Upper lobe of left lung (tissue), 6 donors: ENCODE results near the gene RPLP2. TPM values are rescaled to one million over a fixed set of nuclear protein-coding genes. Genes with fewer than 3 reads are reported as not detected.
A peak's percentile ranks its signal among the peaks of the same experiment; 100 is the strongest.

Experiments used
- ATAC-seq, 2 donors: fragments of 200-7000 bp; cut with Tn5 transposase; one replicate each; pipeline ENCODE4 v1.9.1; 2022; ENCODE audit warnings: mild to moderate bottlenecking in 2 of 2, moderate library complexity in 2 of 2; ENCODE audit not compliant: low FRiP score in 2 of 2
- DNase-seq, 2 donors: peaks; one replicate each; pipeline ENCODE4 v3.0.0-alpha.2; 2019 to 2020
- H3K27ac ChIP-seq, 4 donors: fragments of 200-600 bp; sonication (generic); one replicate each; pipeline ENCODE4 v1.5.1; 2016 to 2019
- H3K27me3 ChIP-seq, 4 donors: fragments of 200-600 bp; sonication (generic); one replicate each; pipeline ENCODE4 v1.5.1; 2017 to 2019
- H3K36me3 ChIP-seq, 4 donors: fragments of 200-600 bp; sonication (generic); one replicate each; pipeline ENCODE4 v1.5.1; 2016 to 2019
- H3K4me1 ChIP-seq, 4 donors: fragments of 200-600 bp; sonication (generic); one replicate each; pipeline ENCODE4 v1.5.1; 2018 to 2019
- H3K4me3 ChIP-seq, 4 donors: fragments of 200-600 bp; sonication (generic); one replicate each; pipeline ENCODE4 v1.5.1; 2017 to 2019; ENCODE audit warnings: mild to moderate bottlenecking in 2 of 4, moderate library complexity in 1 of 4
- H3K9me3 ChIP-seq, 4 donors: fragments of 200-600 bp; sonication (generic); one replicate each; pipeline ENCODE4 v1.5.1; 2018 to 2019
- CTCF ChIP-seq, 6 experiments: fragments of 450-650 bp in 4 of 6; fragments of 200-600 bp in 2 of 6; sonication (generic) in 2 of 6; IDR thresholded peaks; one replicate each; pipeline ENCODE4 v1.5.1; 2016 to 2019; ENCODE audit warnings: antibody characterized with exemption in 6 of 6
- EP300 ChIP-seq, 4 donors: sonication (generic); formaldehyde crosslinking; IDR thresholded peaks; one replicate each; pipeline ENCODE4 v1.5.1; 2017; ENCODE audit warnings: antibody characterized with exemption in 4 of 4, control low read depth in 2 of 4
- POLR2A ChIP-seq, 4 donors: fragments of 450-650 bp; IDR thresholded peaks; one replicate each; pipeline ENCODE4 v1.5.1; 2016 to 2017; ENCODE audit warnings: antibody characterized with exemption in 4 of 4, mild to moderate bottlenecking in 2 of 4
- POLR2AphosphoS5 ChIP-seq, 2 donors: sonication (generic); formaldehyde crosslinking; IDR thresholded peaks; one replicate each; pipeline ENCODE4 v1.5.1; 2017; ENCODE audit warnings: antibody characterized with exemption in 2 of 2
- whole genome bisulfite sequencing, 2 donors: methylation state at CpG; one replicate each; pipeline ENCODE4 v1.1.5; 2017 to 2018; 5-methylcytosine and 5-hydroxymethylcytosine counted together
- total RNA-seq, 6 donors: library from RNA; depleted of rRNA in 4 of 6; stranded (reverse); fragments of >200 nt in 4 of 6; gene quantifications; one replicate each; pipeline versions ENCODE4 v1.1.0 to v1.2.1, GENCODE V29; 2016 to 2021
- donor health status: DM: no; HTN: no; CAD: no; lungs with moderate emphysema.
- donor health status: DM: no; HTN: yes; CAD: no; lungs with severe emphysema.

RPLP2 gene
- total RNA-seq, 6 donors from 2014 or later = 451 to 1,926 (median 773) TPM

DNA sequence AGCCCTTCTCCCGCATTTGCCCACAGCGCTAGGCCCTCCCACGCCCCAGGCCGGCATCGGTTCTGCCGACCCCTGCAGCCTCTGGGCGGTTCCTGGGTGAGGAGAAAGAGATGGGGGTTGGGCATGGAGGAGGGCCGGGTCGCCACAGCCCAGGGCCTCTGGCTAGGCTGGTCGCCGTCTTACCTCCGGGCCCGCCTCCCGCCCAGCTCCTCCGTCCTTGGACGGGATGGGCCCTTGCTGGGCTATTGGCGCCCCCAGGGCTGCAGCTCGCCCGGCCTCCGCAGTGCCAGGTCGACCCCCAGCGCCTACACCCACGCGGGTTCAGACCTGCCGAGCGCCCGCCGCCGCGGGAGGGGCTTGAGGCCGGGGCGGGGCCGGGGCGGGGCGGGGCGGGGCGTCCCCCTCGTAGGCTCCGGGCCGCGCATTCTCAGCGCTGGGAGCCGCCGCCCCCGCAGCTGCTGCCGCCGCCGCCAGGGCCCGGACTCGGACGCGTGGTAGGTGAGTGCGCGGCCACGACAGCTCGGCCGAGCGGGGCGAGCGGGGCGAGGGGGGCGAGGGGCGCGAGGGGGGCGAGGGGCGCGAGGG is 22.9 kb downstream of the RPLP2 start, which contains the start of gene CD151:
Gene CD151, plus strand, starts transcription at position 424 of the 585 bp plus-strand sequence. CDS start 3,118 bp downstream, outside the sequence.
- ATAC-seq = peak in 1 of 2 donors; percentile 70
- Histone ChIP-seq H3K27me3 (peaks cover 0 to 4% (median 0%) of the 10 kb centered on the region in 4 donors), H3K4me1 (peaks cover 72 to 92% (median 78%) of the 10 kb centered on the region in 4 donors), H3K9me3 (no peaks in the 10 kb centered on the region), H3K4me3 (peak within 1 kb of the TSS; percentile 52 to 95 (median 81)), H3K36me3 (peaks cover under 1 to 20% (median 19%) of the 10 kb centered on the region in 4 donors), H3K27ac (peak within 1 kb of the TSS; percentile 87 to 94 (median 92))
- DNase-seq = peak in 1 of 2 donors; percentile 92
- TF ChIP-seq CTCF (IDR thresholded peaks at IDR 0.05) = peak in 1 of 6 experiments; percentile 20
- peak; percentile 13 to 28 for TF ChIP-seq POLR2AphosphoS5 (IDR thresholded peaks at IDR 0.05)
- TF ChIP-seq EP300 (IDR thresholded peaks at IDR 0.05) = no peak
- WGBS, 2 donors = 2% methylated on average over 21 of the region's 67 CpGs; no CpG with 5 or more reads in 1 of the 2 donors

- H3K4me1 ChIP-seq = peaks cover 66 to 92% (median 73%) of the 10 kb centered on the region in 4 donors
- H3K27ac ChIP-seq = peak overlapping the region; percentile 87 to 94 (median 92)
- peaks cover 0 to 4% (median 0%) of the 10 kb centered on the region in 4 donors for H3K27me3 ChIP-seq
- no peaks in the 10 kb centered on the region for H3K9me3 ChIP-seq
- peak in 1 of 2 donors; percentile 93 for DNase-seq
- peak in 1 of 2 donors; percentile 60 for ATAC-seq
- H3K4me3 ChIP-seq = peak overlapping the region; percentile 52 to 95 (median 81)
- H3K36me3 ChIP-seq = peaks cover 5 to 26% (median 25%) of the 10 kb centered on the region in 4 donors
- TF ChIP-seq EP300 (IDR thresholded peaks at IDR 0.05) (peak in 1 of 4 donors; percentile 47), CTCF (IDR thresholded peaks at IDR 0.05) (peak in 1 of 6 experiments; percentile 18), POLR2AphosphoS5 (IDR thresholded peaks at IDR 0.05) (peak; percentile 5 to 56), POLR2A (IDR thresholded peaks at IDR 0.05) (peak in 3 of 4 donors; percentile 25 to 78 (median 64))
- WGBS, 2 donors = 0% methylated on average over 23 to 38 of the region's 55 CpGs
Observed at GRCh38 chr11:833114-833791, 23.5 kb downstream of the RPLP2 start.

- Histone ChIP-seq H3K9me3 (no peaks in the 10 kb centered on the region), H3K4me3 (peak overlapping the region; percentile 52 to 95 (median 81)), H3K27ac (peak overlapping the region; percentile 87 to 94 (median 92)), H3K27me3 (peaks cover 0 to 4% (median 0%) of the 10 kb centered on the region in 4 donors), H3K4me1 (peaks cover 63 to 92% (median 69%) of the 10 kb centered on the region in 4 donors), H3K36me3 (peaks cover 8 to 32% (median 31%) of the 10 kb centered on the region in 4 donors)
- DNase-seq (no peak), ATAC-seq (no peak)
- WGBS, 2 donors = 47 to 69% methylated on average over 8 to 9 of the region's 9 CpGs
- TF ChIP-seq EP300 (IDR thresholded peaks at IDR 0.05) = no peak
- no peak for TF ChIP-seq POLR2A (IDR thresholded peaks at IDR 0.05)
- no peak for TF ChIP-seq CTCF (IDR thresholded peaks at IDR 0.05)
- no peak for TF ChIP-seq POLR2AphosphoS5 (IDR thresholded peaks at IDR 0.05)
Observed at GRCh38 chr11:833849-834311, 24.1 kb downstream of the RPLP2 start.

- H3K4me3 ChIP-seq = peak overlapping the region in 3 of 4 donors; percentile 52 to 95 (median 80)
- ATAC-seq (peak; percentile 19 to 64), DNase-seq (peak; percentile 90 to 93)
- no peaks in the 10 kb centered on the region for H3K9me3 ChIP-seq
- TF ChIP-seq EP300 (IDR thresholded peaks at IDR 0.05) = peak in 2 of 4 donors; percentile 1 to 21
- TF ChIP-seq POLR2AphosphoS5 (IDR thresholded peaks at IDR 0.05) = peak; percentile 71 to 79
- peak in 3 of 4 donors; percentile 23 to 64 (median 58) for TF ChIP-seq POLR2A (IDR thresholded peaks at IDR 0.05)
- peak in 2 of 6 experiments; percentile 18 to 23 for TF ChIP-seq CTCF (IDR thresholded peaks at IDR 0.05)
- H3K36me3 ChIP-seq = peaks cover 15 to 40% (median 39%) of the 10 kb centered on the region in 4 donors
- peaks cover 0 to 4% (median 0%) of the 10 kb centered on the region in 4 donors for H3K27me3 ChIP-seq
- peak overlapping the region; percentile 87 to 94 (median 92) for H3K27ac ChIP-seq
- H3K4me1 ChIP-seq = peaks cover 56 to 92% (median 63%) of the 10 kb centered on the region in 4 donors
- WGBS, 2 donors = 13 to 19% methylated on average over 7 to 27 of the region's 31 CpGs
Observed at GRCh38 chr11:834371-835316, 24.9 kb downstream of the RPLP2 start.
